ENCODE measurements around the gene NIFK. TPM values are rescaled to one million over a fixed set of nuclear protein-coding genes. Genes with fewer than 3 reads are reported as not detected.

The NIFK gene
- total RNA-seq, 1 experiment from 2014 or later = 75.9 TPM

DNA sequence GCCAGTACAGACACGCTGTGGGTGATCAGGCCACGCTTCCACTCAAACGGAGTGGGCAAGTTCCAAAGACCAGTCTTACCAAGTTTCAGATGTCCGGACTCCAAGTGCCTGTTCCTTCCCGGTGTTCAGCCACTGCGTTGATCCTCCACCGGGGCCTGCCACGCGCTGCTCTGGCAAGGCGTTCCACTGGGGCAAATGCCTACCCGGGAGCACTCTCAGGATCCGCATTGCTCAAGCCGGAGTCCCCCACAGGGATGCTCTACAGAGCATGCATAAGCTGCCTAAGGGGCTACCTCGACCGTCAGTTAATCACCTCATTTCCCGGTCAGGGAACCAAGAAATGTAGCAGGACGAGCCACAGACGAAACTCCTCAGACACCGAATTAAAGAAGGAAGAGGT, 50.5 kb downstream of the NIFK start:
- H3K36me3 ChIP-seq (ENCODE audit: low read depth) = no peaks in the 10 kb centered on the region
- no TSS peak for BruUV-seq (replicated peaks)
- H3K9me3 ChIP-seq (ENCODE audit: insufficient read depth, low read depth) = peaks cover 13% of the 10 kb centered on the region
- no peaks in the 10 kb centered on the region for H3K9me2 ChIP-seq (ENCODE audit: insufficient read depth)
- H4K20me1 ChIP-seq (ENCODE audit: insufficient read depth) = no peaks in the 10 kb centered on the region
- no peak overlapping the region for H2AFZ ChIP-seq
- H3F3A ChIP-seq (ENCODE audit: insufficient read depth, low read depth) = no peaks in the 10 kb centered on the region
- no peak overlapping the region for H3K4me2 ChIP-seq
- ChIA-PET POLR2A (ENCODE audit: unreplicated experiment) (no interaction called here), CTCF (no interaction called here)
- no peak overlapping the region for H3K27ac ChIP-seq
- TF ChIP-seq EZH2 (IDR thresholded peaks at IDR 0.05; ENCODE audit: low read depth) (no peak), CTCF (conservative IDR thresholded peaks at IDR 0.05) (no peak)
- H3K4me1 ChIP-seq (replicated peaks; ENCODE audit: insufficient read depth) = no peaks in the 10 kb centered on the region
- DNase-seq = no peak
- H3K4me3 ChIP-seq = no peak overlapping the region
- no peaks in the 10 kb centered on the region for H3K27me3 ChIP-seq (ENCODE audit: insufficient read depth, low read depth)
- H3K79me2 ChIP-seq (ENCODE audit: low read depth) = no peaks in the 10 kb centered on the region
- intact Hi-C loops (cut with micrococcal nuclease; ENCODE audit: unreplicated experiment) = no loop called here

- H3K27ac ChIP-seq = no peak overlapping the region
- no peaks in the 10 kb centered on the region for H3K79me2 ChIP-seq (ENCODE audit: low read depth)
- no peaks in the 10 kb centered on the region for H3K36me3 ChIP-seq (ENCODE audit: low read depth)
- no peak overlapping the region for H2AFZ ChIP-seq
- no peak overlapping the region for H3K4me2 ChIP-seq
- H3K4me3 ChIP-seq = no peak overlapping the region
- ChIA-PET CTCF (no interaction called here), POLR2A (ENCODE audit: unreplicated experiment) (no interaction called here)
- H3K27me3 ChIP-seq (ENCODE audit: insufficient read depth, low read depth) = no peaks in the 10 kb centered on the region
- no peak for TF ChIP-seq EZH2 (IDR thresholded peaks at IDR 0.05; ENCODE audit: low read depth)
- TF ChIP-seq CTCF (conservative IDR thresholded peaks at IDR 0.05) = no peak
- intact Hi-C loops (cut with micrococcal nuclease; ENCODE audit: unreplicated experiment) = no loop called here
- H3K9me2 ChIP-seq (ENCODE audit: insufficient read depth) = no peaks in the 10 kb centered on the region
- no TSS peak for BruUV-seq (replicated peaks)
- H3K9me3 ChIP-seq (ENCODE audit: insufficient read depth, low read depth) = peaks cover 20% of the 10 kb centered on the region
- H3K4me1 ChIP-seq (replicated peaks; ENCODE audit: insufficient read depth) = no peaks in the 10 kb centered on the region
- no peak for DNase-seq
- no peaks in the 10 kb centered on the region for H3F3A ChIP-seq (ENCODE audit: insufficient read depth, low read depth)
- H4K20me1 ChIP-seq (ENCODE audit: insufficient read depth) = no peaks in the 10 kb centered on the region
These were observed 54.0 kb downstream of the NIFK start for GRCh38 chr2:121682396-121683298.

DNA sequence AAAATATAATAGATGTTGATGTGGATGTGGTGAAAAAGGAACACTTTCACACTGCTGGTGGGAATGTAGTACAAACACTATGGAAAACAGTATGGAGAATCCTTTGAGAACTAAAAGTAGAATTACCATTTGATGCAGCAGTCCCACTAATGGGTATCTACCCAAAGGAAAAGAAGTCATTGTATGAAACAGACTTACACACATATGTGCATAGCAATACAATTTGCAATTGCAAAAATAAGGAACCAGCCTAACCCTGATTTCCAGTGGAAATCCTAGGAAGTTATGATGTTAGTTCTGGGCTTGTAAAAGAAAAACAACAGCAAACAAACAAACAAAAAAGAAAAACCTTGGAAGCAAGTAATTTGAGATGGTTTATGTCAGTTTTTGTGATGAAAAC, 58.8 kb downstream of the NIFK start:
- intact Hi-C loops (cut with micrococcal nuclease; ENCODE audit: unreplicated experiment) = no loop called here
- Histone ChIP-seq H3K27me3 (ENCODE audit: insufficient read depth, low read depth) (no peaks in the 10 kb centered on the region), H3K36me3 (ENCODE audit: low read depth) (no peaks in the 10 kb centered on the region), H2AFZ (no peak overlapping the region), H3K9me2 (ENCODE audit: insufficient read depth) (no peaks in the 10 kb centered on the region), H3K9me3 (ENCODE audit: insufficient read depth, low read depth) (peaks cover 35% of the 10 kb centered on the region), H3K79me2 (ENCODE audit: low read depth) (no peaks in the 10 kb centered on the region), H3K4me2 (no peak overlapping the region), H3K27ac (no peak overlapping the region), H3K4me1 (replicated peaks; ENCODE audit: insufficient read depth) (no peaks in the 10 kb centered on the region), H3K4me3 (no peak overlapping the region), H4K20me1 (ENCODE audit: insufficient read depth) (no peaks in the 10 kb centered on the region), H3F3A (ENCODE audit: insufficient read depth, low read depth) (no peaks in the 10 kb centered on the region)
- no TSS peak for BruUV-seq (replicated peaks)
- ChIA-PET CTCF (no interaction called here), POLR2A (ENCODE audit: unreplicated experiment) (no interaction called here)
- DNase-seq = no peak
- TF ChIP-seq EZH2 (IDR thresholded peaks at IDR 0.05; ENCODE audit: low read depth) (no peak), CTCF (conservative IDR thresholded peaks at IDR 0.05) (no peak)

Other genes with a start within 250 kb of the NIFK start
- not detected in 2 replicates for gene RNU4ATAC, start 206.0 kb downstream of the NIFK start, total RNA-seq (2021)
- gene CLASP1, start 87.4 kb downstream of the NIFK start, total RNA-seq (2021) = 61.8 and 83.5 TPM in 2 replicates
- 69.8 and 70.4 TPM in 2 replicates for gene TSN, start 18.8 kb upstream of the NIFK start, total RNA-seq (2021)